IPS-18a (cell line): ENCODE measurements around the gene CDC6.
A peak's percentile ranks its signal among the peaks of the same experiment; 100 is the strongest.

ENCODE experiments used
- H3K27ac ChIP-seq: one replicate; pipeline ENCODE4 v1.5.1; 2013; ENCODE audit warnings: low read length
- H3K27me3 ChIP-seq: one replicate; pipeline ENCODE4 v1.6.1; 2013; ENCODE audit warnings: mild to moderate bottlenecking, low read length; ENCODE audit not compliant: control insufficient read depth, insufficient read depth
- H3K36me3 ChIP-seq: one replicate; pipeline ENCODE4 v1.6.1; 2013; ENCODE audit warnings: low read depth, low read length; ENCODE audit not compliant: control insufficient read depth
- H3K4me1 ChIP-seq: one replicate; pipeline ENCODE4 v1.6.1; 2013; ENCODE audit warnings: low read depth, low read length; ENCODE audit not compliant: control insufficient read depth
- H3K4me3 ChIP-seq: one replicate; pipeline ENCODE4 v1.5.1; 2013; ENCODE audit warnings: low read length
- H3K9ac ChIP-seq: one replicate; pipeline ENCODE4 v1.6.1; 2013; ENCODE audit warnings: mild to moderate bottlenecking, low read length, moderate library complexity
- H3K9me3 ChIP-seq: one replicate; pipeline ENCODE4 v1.6.1; 2013; ENCODE audit warnings: low read depth, low read length; ENCODE audit not compliant: control insufficient read depth

CDC6 gene

DNA sequence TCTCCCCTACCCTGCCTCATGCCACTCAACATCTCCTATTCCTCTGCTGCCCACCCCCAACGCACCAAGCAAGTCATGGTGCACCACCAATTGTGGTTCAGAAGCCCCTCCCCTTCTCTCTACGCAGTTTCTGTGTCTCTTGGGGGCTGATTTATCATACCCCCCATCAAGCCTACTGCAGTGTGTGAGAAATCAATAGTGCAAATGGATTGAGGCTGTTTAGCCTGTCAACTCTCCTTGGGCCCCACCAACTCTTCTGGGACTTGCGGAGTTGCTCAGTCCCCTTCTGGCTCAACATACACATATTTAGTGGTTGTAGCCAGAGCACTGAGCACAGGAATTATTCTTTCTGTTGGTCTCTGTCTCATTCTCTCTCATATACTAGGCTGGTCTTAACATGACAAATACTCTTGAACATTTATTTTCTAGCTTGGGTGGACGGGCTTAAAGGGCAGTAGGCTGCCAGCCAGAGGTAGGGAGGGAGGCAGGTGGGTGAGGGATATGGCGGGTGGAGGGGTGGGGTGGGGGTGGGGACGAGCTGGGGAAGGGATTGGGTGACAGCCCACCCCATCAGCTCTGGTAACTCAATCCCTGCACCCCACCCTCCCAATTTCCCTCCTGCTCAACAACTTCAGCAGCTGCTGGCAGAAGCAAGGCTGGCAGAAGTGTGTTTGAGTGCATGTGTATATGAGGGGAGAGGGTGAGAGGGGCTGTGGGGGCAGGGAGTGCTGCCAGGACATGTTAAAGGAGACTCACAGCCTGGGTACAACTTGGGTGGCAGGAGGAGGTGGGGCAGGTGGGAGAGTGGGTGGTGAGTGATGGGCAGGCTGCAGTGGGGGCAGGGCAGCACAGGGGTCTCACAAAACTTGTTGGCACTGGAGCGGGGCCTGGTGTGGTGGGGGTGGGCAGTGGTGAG is 26.2 kb downstream of the CDC6 start:
- H3K9ac ChIP-seq: no peak overlapping the region
- H3K4me3 ChIP-seq: no peak overlapping the region
- peaks cover 20% of the 10 kb centered on the region for H3K4me1 ChIP-seq
- H3K9me3 ChIP-seq: no peaks in the 10 kb centered on the region
- H3K27me3 ChIP-seq: peaks cover 32% of the 10 kb centered on the region
- H3K27ac ChIP-seq: no peak overlapping the region
- H3K36me3 ChIP-seq: no peaks in the 10 kb centered on the region

DNA sequence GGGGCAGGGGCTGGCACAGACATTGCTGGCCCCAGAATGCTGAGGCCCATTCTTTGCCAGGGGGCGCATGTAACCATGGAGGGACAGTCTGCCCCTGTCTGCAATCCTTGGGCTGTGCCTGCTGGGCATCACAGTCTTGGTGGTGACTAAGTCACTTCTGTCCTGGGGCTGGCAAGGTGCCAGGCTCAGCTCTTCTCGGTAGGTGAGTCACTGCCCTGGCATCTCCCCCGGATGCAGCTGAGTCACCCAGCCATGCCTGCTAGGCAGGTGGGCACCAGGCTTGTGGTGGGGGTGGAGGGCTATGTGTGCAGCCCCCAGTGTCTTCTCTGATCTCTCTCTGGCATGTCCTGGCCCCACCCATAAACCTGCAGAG is 26.9 kb downstream of the CDC6 start:
- H3K4me1 ChIP-seq: peaks cover 24% of the 10 kb centered on the region
- no peak overlapping the region for H3K27ac ChIP-seq

DNA sequence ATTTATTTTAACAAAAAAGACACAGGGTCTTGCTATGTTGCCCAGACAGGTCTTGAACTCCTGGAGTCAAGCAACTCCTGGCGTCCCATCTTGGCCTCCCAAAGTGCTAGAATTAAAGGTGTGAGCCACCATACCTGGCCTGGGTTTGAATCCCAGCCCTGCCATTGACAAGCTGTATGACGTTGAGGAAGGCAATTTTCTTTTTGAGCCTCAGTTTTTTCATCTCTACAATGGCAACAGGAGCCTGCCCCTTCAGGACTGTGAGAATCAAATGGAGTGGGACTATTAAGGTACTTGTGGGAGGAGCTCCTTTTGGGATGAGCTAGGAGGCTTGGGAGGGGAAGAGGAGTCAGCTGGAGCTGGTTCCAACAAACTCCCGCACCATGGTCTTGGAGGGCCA is 27.5 kb downstream of the CDC6 start:
- Histone ChIP-seq H3K9ac (no peak overlapping the region), H3K4me3 (no peak overlapping the region), H3K27ac (no peak overlapping the region)

More for the DNA sequence above, 26.9 kb downstream of the CDC6 start:
- Histone ChIP-seq H3K27me3 (peaks cover 39% of the 10 kb centered on the region), H3K9ac (no peak overlapping the region), H3K9me3 (no peaks in the 10 kb centered on the region), H3K4me3 (no peak overlapping the region), H3K36me3 (no peaks in the 10 kb centered on the region)

GRCh38 chr17:40315678-40316570 is 28.2 kb downstream of the CDC6 start:
- no peak overlapping the region for H3K27ac ChIP-seq

More for the DNA sequence above, 27.5 kb downstream of the CDC6 start:
- Histone ChIP-seq H3K9me3 (no peaks in the 10 kb centered on the region), H3K27me3 (peaks cover 45% of the 10 kb centered on the region), H3K36me3 (no peaks in the 10 kb centered on the region), H3K4me1 (peaks cover 22% of the 10 kb centered on the region)

DNA sequence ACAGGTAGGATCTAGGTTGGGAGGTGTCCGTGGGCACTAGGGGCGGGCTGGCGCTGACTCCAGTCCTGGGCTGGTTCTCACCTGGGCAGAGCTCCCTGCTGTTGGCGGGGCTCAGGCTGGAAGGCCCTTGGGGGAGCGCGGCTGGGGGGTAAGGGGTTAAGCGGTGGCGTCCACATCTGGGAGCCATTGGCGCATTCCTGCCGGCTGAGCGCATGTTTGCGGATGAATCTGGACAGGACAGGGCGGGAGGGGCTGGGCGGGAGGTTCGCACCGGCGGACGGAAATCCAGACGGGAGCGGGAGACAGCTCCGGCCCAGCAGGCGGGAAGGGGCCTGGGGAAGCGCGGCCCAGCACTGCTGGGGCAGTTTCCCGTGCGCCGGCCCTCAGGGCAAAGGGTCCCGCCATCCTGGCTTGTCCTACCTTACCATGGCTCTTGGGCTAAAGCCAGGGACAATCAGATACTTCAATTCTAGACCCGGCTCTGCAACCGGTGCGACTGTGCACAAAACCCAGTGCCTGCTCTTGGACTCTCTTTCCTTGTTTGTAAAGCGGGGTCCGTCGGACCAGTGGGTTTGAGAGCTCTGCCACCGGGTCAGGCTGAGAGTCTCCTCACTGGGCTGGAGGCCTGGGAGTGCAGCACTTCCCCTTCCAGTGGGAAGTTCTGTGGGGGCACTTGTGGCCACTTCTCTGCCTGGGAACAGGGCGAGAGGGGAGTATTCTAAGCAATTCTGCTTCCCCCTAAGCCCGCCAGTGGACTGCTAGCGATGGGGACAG is 29.1 kb downstream of the CDC6 start:
- Histone ChIP-seq H3K9ac (peak overlapping the region; percentile 9), H3K27ac (no peak overlapping the region), H3K4me3 (peak overlapping the region; percentile 77), H3K27me3 (peaks cover 53% of the 10 kb centered on the region), H3K4me1 (peaks cover 22% of the 10 kb centered on the region), H3K36me3 (no peaks in the 10 kb centered on the region), H3K9me3 (no peaks in the 10 kb centered on the region)

More at GRCh38 chr17:40315678-40316570, 28.2 kb downstream of the CDC6 start:
- H3K36me3 ChIP-seq: no peaks in the 10 kb centered on the region
- H3K9ac ChIP-seq: no peak overlapping the region
- H3K9me3 ChIP-seq: no peaks in the 10 kb centered on the region
- peaks cover 52% of the 10 kb centered on the region for H3K27me3 ChIP-seq
- peak overlapping the region; percentile 77 for H3K4me3 ChIP-seq
- H3K4me1 ChIP-seq: peaks cover 22% of the 10 kb centered on the region

DNA sequence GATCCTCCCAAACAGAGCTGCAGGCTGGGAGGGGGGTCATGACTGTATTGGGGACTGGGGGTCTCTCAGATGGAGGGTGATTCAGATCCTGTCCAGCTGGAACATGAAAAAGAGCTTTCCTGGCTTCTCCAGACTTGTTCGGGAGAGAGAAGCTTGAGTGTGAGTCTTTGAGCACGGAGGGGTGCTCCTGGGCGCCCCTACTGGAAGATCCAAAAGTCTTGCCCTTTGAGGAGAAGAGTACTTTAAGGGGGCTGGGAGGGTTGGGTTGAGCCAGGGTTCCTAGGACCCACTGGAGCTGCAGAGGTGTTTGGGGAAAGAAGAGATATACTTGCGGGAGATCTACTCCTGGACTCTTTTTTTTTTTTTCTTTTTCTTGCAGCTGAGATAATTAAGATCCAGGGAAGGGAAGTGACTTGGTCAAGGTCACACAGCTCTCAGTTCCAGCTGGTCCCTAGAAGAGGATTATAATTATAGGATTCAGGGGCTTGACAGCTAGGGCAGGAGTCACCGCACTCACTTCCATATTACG is 29.7 kb downstream of the CDC6 start:
- peak overlapping the region; percentile 9 for H3K9ac ChIP-seq
- no peak overlapping the region for H3K27ac ChIP-seq
- peaks cover 28% of the 10 kb centered on the region for H3K4me1 ChIP-seq

GRCh38 chr17:40317880-40318829 is 30.5 kb downstream of the CDC6 start:
- Histone ChIP-seq H3K27ac (no peak overlapping the region), H3K4me3 (peak overlapping the region; percentile 77), H3K27me3 (peaks cover 53% of the 10 kb centered on the region), H3K9ac (peak overlapping the region; percentile 63), H3K36me3 (no peaks in the 10 kb centered on the region), H3K4me1 (peaks cover 35% of the 10 kb centered on the region), H3K9me3 (no peaks in the 10 kb centered on the region)

More for the DNA sequence above, 29.7 kb downstream of the CDC6 start:
- Histone ChIP-seq H3K9me3 (no peaks in the 10 kb centered on the region), H3K4me3 (peak overlapping the region; percentile 77), H3K36me3 (no peaks in the 10 kb centered on the region), H3K27me3 (peaks cover 53% of the 10 kb centered on the region)

DNA sequence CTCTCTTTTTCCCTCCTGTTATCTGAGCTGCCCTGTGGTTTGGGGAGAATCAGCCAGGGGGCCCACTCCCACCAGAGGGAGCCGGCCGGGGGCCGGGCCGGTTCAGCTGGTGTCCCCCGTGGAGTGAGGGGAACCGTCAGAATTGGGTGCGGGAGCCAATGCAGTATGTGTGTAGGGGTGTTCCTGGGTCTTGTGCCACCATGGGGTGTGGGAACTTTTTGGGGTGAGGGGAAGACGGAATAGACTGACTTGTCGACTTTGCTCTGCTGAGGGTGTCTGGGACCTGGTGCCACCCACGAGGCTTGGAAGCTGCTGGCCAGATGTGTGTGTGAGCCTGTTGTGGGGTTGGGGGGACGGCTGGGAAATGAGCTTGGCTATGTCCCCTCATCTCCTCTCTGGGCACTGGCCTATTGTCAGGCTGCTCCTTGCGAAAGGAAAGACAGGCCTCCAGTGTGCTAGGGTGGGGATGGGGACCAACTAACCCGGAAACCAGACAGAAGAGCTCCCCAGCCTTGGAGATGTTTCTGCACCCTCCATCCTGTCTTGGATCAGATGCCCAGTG is 31.2 kb downstream of the CDC6 start:
- no peaks in the 10 kb centered on the region for H3K9me3 ChIP-seq
- peaks cover 37% of the 10 kb centered on the region for H3K4me1 ChIP-seq
- no peaks in the 10 kb centered on the region for H3K36me3 ChIP-seq
- peak overlapping the region; percentile 77 for H3K4me3 ChIP-seq
- peak overlapping the region; percentile 63 for H3K9ac ChIP-seq
- H3K27ac ChIP-seq: no peak overlapping the region
- H3K27me3 ChIP-seq: peaks cover 53% of the 10 kb centered on the region

- H3K4me3 ChIP-seq: no peak overlapping the region
- H3K27me3 ChIP-seq: peaks cover 53% of the 10 kb centered on the region
- no peaks in the 10 kb centered on the region for H3K9me3 ChIP-seq
- no peak overlapping the region for H3K27ac ChIP-seq
- H3K36me3 ChIP-seq: no peaks in the 10 kb centered on the region
- peaks cover 37% of the 10 kb centered on the region for H3K4me1 ChIP-seq
- H3K9ac ChIP-seq: no peak overlapping the region
Measured at GRCh38 chr17:40319651-40320540, 32.2 kb downstream of the CDC6 start.
